Endodermal cell (in vitro differentiated cells): ENCODE results near the gene UBE2V1. TPM values are rescaled to one million over a fixed set of nuclear protein-coding genes. Genes with fewer than 3 reads are reported as not detected.

Experiments
- DNase-seq: peaks from one replicate; pipeline ENCODE4 v3.0.0-alpha.2; 2017
- H3K27ac ChIP-seq: 2 replicates; pipeline ENCODE4 v1.5.1; 2013; ENCODE audit warnings: mild to moderate bottlenecking, low read depth, low read length, moderate library complexity
- H3K27me3 ChIP-seq: 2 replicates; pipeline ENCODE4 v1.6.1; 2013; ENCODE audit warnings: mild to moderate bottlenecking, low read length, moderate library complexity; ENCODE audit not compliant: insufficient read depth, control insufficient read depth, poor library complexity, severe bottlenecking
- H3K36me3 ChIP-seq: 2 replicates; pipeline ENCODE4 v1.7.0; 2013; ENCODE audit warnings: mild to moderate bottlenecking, low read length, moderate library complexity; ENCODE audit not compliant: control insufficient read depth, insufficient read depth
- H3K4me1 ChIP-seq: one replicate; pipeline ENCODE4 v1.7.0; 2013; ENCODE audit warnings: low read length; ENCODE audit not compliant: control insufficient read depth, insufficient read depth
- H3K4me3 ChIP-seq: 2 replicates; pipeline ENCODE4 v1.5.1; 2013; ENCODE audit warnings: mild to moderate bottlenecking, low read length, moderate library complexity
- H3K9ac ChIP-seq: 2 replicates; pipeline ENCODE4 v1.6.1; 2013; ENCODE audit warnings: mild to moderate bottlenecking, low read length, moderate library complexity; ENCODE audit not compliant: poor library complexity, severe bottlenecking; ENCODE audit errors: extremely low read depth
- H3K9me3 ChIP-seq: 2 replicates; pipeline ENCODE4 v1.6.1; 2013; ENCODE audit warnings: mild to moderate bottlenecking, low read length, moderate library complexity; ENCODE audit not compliant: control insufficient read depth
- H3K27ac Mint-ChIP-seq: 2 replicates; pipeline ENCODE4 v1.8.0; 2020; ENCODE audit warnings: mixed read lengths
- H3K27me3 Mint-ChIP-seq: 2 replicates; pipeline ENCODE4 v1.8.0; 2021; ENCODE audit warnings: mild to moderate bottlenecking, mixed read lengths; ENCODE audit not compliant: insufficient read depth
- H3K36me3 Mint-ChIP-seq: 2 replicates; pipeline ENCODE4 v1.8.0; 2020; ENCODE audit warnings: low read depth, mixed read lengths
- H3K4me1 Mint-ChIP-seq: 2 replicates; pipeline ENCODE4 v1.8.0; 2020; ENCODE audit warnings: mixed read lengths
- H3K4me3 Mint-ChIP-seq: 2 replicates; pipeline ENCODE4 v1.8.0; 2020; ENCODE audit warnings: mild to moderate bottlenecking, moderate library complexity, mixed read lengths
- H3K9me3 Mint-ChIP-seq: 2 replicates; pipeline ENCODE4 v1.8.0; 2020; ENCODE audit warnings: mild to moderate bottlenecking, mixed read lengths
- WGBS, 2 experiments: methylation state at CpG; one replicate each; pipeline versions ENCODE4 v1.1.5 to v1.1.7; 2013; ENCODE audit warnings: missing lambda C conversion rate in 2 of 2, mixed read lengths in 1 of 2; ENCODE audit not compliant: insufficient coverage in 1 of 2, insufficient read length in 1 of 2; 5-methylcytosine and 5-hydroxymethylcytosine counted together
- total RNA-seq, 2 donors: library from RNA; stranded (reverse); fragmentation: NEBNext Ultra II Directional in 1 of 2; extraction: Animal tissue kit (Norgen Biotek cat#: 25700) in 1 of 2; gene quantifications; 2 replicates in 1 of 2; 3 replicates in 1 of 2; pipeline ENCODE4 v1.2.1, GENCODE V29; 2021
- TF ChIP-seq, protein P1 (sequence below): fragments of 200-600 bp; sonication (generic); conservative IDR thresholded peaks from 2 replicates; pipeline ENCODE4 v1.5.0; 2021; ENCODE audit warnings: antibody characterized with exemption, mild to moderate bottlenecking

The UBE2V1 gene
- total RNA-seq, 2 donors from 2014 or later: 165 to 168 TPM

DNA sequence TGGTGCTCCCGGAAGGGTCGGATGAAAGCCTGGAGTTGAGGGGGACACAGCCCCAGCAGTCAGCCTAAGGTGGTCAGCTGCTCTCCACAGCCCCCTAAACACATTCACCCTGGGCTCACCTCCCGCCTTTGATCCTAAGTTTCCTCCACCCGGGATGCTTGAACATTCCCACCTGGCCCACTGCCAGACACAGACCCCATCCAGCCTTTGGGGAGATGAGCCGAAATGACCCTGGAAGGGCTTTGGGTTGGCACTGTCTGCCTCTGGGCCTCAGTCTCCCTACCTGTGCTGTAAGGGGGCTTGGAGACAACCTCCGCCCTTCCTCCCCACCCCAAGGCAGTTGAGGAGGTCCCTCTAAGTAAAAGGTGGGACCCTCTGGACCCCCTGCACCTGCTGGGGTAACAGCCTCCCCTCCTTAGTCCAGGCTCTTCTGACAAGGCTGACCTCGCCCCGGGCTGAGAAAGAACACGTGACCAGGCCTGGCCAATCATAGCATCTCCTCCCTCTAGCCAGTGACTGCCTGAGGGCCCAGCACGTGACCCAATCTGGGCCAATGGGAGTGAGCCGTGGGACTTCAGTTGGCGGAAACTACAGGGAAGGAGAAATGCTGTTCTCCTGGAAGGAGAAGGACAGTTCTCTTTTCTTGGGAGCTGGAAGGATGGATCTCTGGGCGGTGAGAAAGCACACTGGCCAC, 16.9 kb upstream of the UBE2V1 start:
- H3K4me1 ChIP-seq: no peaks in the 10 kb centered on the region
- Mint-ChIP-seq H3K27ac (no peak overlapping the region), H3K9me3 (no peaks in the 10 kb centered on the region), H3K27me3 (peaks cover under 1% of the 10 kb centered on the region), H3K4me1 (no peaks in the 10 kb centered on the region), H3K36me3 (peaks cover 69% of the 10 kb centered on the region), H3K4me3 (no peak overlapping the region)
- H3K36me3 ChIP-seq: peaks cover 53% of the 10 kb centered on the region
- DNase-seq: peak; percentile 73
- no peak overlapping the region for H3K9ac ChIP-seq
- H3K27me3 ChIP-seq: no peaks in the 10 kb centered on the region
- H3K27ac ChIP-seq: no peak overlapping the region
- WGBS, 2 experiments: 92 to 97% methylated on average over 6 to 13 of the region's 13 CpGs
- TF ChIP-seq, protein P1, sequence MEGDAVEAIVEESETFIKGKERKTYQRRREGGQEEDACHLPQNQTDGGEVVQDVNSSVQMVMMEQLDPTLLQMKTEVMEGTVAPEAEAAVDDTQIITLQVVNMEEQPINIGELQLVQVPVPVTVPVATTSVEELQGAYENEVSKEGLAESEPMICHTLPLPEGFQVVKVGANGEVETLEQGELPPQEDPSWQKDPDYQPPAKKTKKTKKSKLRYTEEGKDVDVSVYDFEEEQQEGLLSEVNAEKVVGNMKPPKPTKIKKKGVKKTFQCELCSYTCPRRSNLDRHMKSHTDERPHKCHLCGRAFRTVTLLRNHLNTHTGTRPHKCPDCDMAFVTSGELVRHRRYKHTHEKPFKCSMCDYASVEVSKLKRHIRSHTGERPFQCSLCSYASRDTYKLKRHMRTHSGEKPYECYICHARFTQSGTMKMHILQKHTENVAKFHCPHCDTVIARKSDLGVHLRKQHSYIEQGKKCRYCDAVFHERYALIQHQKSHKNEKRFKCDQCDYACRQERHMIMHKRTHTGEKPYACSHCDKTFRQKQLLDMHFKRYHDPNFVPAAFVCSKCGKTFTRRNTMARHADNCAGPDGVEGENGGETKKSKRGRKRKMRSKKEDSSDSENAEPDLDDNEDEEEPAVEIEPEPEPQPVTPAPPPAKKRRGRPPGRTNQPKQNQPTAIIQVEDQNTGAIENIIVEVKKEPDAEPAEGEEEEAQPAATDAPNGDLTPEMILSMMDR: no peak
- H3K4me3 ChIP-seq: no peak overlapping the region
- H3K9me3 ChIP-seq: no peaks in the 10 kb centered on the region

DNA sequence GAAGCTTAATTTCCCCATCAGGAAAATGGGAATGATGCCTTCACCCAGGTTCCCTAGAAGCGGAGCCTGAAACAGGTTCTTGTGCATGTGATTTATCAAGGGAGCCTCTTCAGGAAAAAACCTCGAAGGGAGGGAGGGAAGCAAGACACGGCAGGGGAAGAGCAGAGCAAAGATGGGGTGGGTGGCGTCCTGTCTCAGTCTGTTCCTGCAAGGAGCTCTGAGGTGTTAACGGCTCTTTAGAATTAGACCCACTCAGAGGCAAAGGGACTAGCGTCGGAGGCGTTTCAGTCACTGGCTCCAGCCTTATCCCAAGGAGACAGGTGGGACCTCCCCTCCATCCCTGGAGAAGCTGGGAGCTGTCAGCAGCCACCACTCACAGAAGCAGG, 15.6 kb upstream of the UBE2V1 start:
- Mint-ChIP-seq H3K27ac (no peak overlapping the region), H3K9me3 (no peaks in the 10 kb centered on the region), H3K36me3 (peaks cover 74% of the 10 kb centered on the region), H3K4me3 (no peak overlapping the region), H3K27me3 (no peaks in the 10 kb centered on the region), H3K4me1 (no peaks in the 10 kb centered on the region)
- 94 to 96% methylated on average over 3 to 8 of the region's 8 CpGs for WGBS, 2 experiments
- Histone ChIP-seq H3K9me3 (no peaks in the 10 kb centered on the region), H3K27ac (no peak overlapping the region), H3K27me3 (no peaks in the 10 kb centered on the region), H3K4me3 (no peak overlapping the region), H3K4me1 (no peaks in the 10 kb centered on the region), H3K9ac (no peak overlapping the region), H3K36me3 (peaks cover 57% of the 10 kb centered on the region)
- DNase-seq: no peak
- TF ChIP-seq, protein P1: no peak

DNA sequence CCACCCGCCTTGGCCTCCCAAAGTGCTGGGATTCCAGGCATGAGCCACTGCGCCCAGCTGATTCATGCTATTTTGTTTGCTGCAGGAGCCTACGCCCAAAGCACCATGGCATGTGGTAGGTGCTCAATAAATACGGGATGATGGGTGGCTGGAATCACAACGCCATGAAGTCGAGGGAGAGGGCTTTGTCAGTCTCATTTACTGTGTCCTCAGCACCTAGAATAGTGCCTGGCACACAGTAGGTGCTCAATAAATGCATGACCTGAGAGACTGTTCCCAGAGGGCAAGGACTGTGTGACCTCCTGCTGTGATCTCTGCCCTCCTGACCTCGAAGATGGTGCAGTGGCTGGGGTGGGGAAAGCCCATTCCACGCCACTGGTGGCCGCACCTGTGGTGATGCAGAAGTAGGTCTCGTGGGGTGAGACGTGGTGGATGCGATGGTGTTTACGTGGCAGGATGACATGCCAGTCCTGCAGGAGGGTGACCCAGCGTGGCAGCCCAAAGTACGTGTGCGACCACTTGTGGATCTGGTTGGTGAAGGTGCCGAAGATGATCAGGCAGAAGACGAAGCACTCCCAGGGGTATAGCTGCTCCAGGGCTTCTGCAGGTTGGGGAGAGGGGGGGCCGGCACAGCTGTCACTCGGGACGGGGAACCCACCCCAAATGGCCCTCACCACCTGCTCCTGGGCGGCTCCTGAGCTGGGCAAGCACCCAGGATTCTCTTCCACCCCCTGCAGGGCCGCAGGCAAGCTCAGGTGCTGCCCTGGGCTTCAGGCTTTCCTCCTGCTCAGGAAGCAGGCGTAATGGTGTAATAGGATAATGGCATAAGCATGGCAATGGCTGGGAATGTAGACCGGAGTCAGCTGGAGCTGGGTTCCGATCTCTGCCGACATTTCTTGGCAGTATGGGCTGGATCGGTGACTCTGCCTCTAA, 14.9 kb upstream of the UBE2V1 start:
- Histone ChIP-seq H3K36me3 (peaks cover 61% of the 10 kb centered on the region), H3K4me1 (no peaks in the 10 kb centered on the region), H3K4me3 (no peak overlapping the region), H3K9ac (no peak overlapping the region), H3K9me3 (no peaks in the 10 kb centered on the region), H3K27me3 (no peaks in the 10 kb centered on the region), H3K27ac (no peak overlapping the region)
- no peak for DNase-seq
- H3K4me1 Mint-ChIP-seq: no peaks in the 10 kb centered on the region
- H3K27me3 Mint-ChIP-seq: no peaks in the 10 kb centered on the region
- H3K36me3 Mint-ChIP-seq: peaks cover 80% of the 10 kb centered on the region
- WGBS, 2 experiments: 95 to 97% methylated on average over 11 to 28 of the region's 28 CpGs
- H3K9me3 Mint-ChIP-seq: no peaks in the 10 kb centered on the region
- TF ChIP-seq, protein P1: no peak
- no peak overlapping the region for H3K27ac Mint-ChIP-seq
- H3K4me3 Mint-ChIP-seq: no peak overlapping the region
